Measurements from ENCODE around the gene FAM234B.

DNA sequence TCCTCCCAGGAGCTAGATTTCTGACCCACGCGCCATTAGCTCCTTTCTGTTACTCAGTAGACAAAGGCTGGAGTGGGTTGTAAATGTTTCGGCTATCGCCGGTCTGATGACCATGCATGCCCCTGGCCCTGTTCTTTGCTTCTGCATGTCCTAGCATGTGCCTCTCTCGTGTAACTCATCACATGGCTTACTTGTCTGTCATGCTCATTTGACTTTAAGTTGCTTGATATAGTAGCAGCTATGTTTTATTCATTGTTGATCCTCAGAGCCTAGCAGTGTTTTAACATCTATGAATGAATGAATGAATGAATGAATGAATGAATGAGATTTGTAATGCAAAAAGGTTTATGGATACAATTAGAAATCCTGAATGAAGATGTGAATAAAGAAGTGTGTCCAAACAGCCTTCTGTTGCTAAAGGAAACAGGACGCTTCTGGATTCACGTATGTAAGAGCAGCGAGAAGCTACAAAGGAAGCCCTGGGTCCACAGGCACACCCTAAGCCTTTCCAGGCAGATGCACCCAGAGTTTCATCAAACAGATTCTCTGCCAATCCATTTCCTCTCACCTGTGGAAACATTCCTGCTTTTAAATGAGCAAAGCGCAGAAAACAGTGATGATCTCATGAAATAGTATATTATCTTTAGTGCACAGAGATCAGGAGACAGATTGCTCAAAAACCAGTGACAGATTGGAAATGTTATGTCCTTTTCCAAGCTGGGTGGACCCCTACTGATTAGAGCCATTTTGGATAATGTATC lies 55.8 kb downstream of the FAM234B start:
- no peak for TF ChIP-seq TAF1 (IDR thresholded peaks at IDR 0.05; ENCODE audit: borderline replicate concordance, low read depth, low read length)
- TF ChIP-seq, protein P1, sequence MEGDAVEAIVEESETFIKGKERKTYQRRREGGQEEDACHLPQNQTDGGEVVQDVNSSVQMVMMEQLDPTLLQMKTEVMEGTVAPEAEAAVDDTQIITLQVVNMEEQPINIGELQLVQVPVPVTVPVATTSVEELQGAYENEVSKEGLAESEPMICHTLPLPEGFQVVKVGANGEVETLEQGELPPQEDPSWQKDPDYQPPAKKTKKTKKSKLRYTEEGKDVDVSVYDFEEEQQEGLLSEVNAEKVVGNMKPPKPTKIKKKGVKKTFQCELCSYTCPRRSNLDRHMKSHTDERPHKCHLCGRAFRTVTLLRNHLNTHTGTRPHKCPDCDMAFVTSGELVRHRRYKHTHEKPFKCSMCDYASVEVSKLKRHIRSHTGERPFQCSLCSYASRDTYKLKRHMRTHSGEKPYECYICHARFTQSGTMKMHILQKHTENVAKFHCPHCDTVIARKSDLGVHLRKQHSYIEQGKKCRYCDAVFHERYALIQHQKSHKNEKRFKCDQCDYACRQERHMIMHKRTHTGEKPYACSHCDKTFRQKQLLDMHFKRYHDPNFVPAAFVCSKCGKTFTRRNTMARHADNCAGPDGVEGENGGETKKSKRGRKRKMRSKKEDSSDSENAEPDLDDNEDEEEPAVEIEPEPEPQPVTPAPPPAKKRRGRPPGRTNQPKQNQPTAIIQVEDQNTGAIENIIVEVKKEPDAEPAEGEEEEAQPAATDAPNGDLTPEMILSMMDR (IDR thresholded peaks at IDR 0.05): no peak
- TF ChIP-seq, protein P2, sequence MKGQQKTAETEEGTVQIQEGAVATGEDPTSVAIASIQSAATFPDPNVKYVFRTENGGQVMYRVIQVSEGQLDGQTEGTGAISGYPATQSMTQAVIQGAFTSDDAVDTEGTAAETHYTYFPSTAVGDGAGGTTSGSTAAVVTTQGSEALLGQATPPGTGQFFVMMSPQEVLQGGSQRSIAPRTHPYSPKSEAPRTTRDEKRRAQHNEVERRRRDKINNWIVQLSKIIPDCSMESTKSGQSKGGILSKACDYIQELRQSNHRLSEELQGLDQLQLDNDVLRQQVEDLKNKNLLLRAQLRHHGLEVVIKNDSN (IDR thresholded peaks at IDR 0.05; ENCODE audit: borderline replicate concordance, low read depth): no peak
- TF ChIP-seq, protein P3, sequence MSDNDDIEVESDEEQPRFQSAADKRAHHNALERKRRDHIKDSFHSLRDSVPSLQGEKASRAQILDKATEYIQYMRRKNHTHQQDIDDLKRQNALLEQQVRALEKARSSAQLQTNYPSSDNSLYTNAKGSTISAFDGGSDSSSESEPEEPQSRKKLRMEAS (IDR thresholded peaks at IDR 0.05; ENCODE audit: low read depth): no peak
- TF ChIP-seq FOSL2 (IDR thresholded peaks at IDR 0.05; ENCODE audit: borderline replicate concordance, low read depth): no peak
- TF ChIP-seq YY1 (IDR thresholded peaks at IDR 0.05; ENCODE audit: low read depth): no peak
- TF ChIP-seq EP300 (IDR thresholded peaks at IDR 0.05; ENCODE audit: borderline replicate concordance in 1 of 2, low read depth in 1 of 2, low read length in 1 of 2): no peak
- TF ChIP-seq GABPA (IDR thresholded peaks at IDR 0.05; ENCODE audit: low read depth): no peak
- TF ChIP-seq JUND (IDR thresholded peaks at IDR 0.05): no peak
- TF ChIP-seq NFIC (IDR thresholded peaks at IDR 0.05; ENCODE audit: borderline replicate concordance): no peak
- no peak for TF ChIP-seq EZH2phosphoT487 (IDR thresholded peaks at IDR 0.05; ENCODE audit: borderline replicate concordance, low read depth)
- no peak for TF ChIP-seq RFX5 (IDR thresholded peaks at IDR 0.05; ENCODE audit: low read length)

Measured in SK-N-SH (cell line).